Putamen (tissue), 1 donor: ENCODE data around the gene MCCC1.
"Not testable (repeated sequence)": the region's sequence is repeated elsewhere in the genome, so short reads cannot be mapped to it uniquely, and the experiment has no call there.

Experiments
- DNase-seq: peaks from one replicate; pipeline ENCODE4 v3.0.0-alpha.2; 2016; ENCODE audit warnings: low spot score

The MCCC1 gene

GRCh38 chr3:183099026-183099837 lies at the start of gene MCCC1:
MCCC1 (minus strand) TSS chr3:183099496; CDS start chr3:183099440, 56 bp downstream.
- peak; percentile 99 for DNase-seq

- no peak for DNase-seq
Observed at GRCh38 chr3:183148056-183148455, 48.8 kb upstream of the MCCC1 start.

- DNase-seq, result no peak
Observed at GRCh38 chr3:183144363-183144762, 45.1 kb upstream of the MCCC1 start.

DNA sequence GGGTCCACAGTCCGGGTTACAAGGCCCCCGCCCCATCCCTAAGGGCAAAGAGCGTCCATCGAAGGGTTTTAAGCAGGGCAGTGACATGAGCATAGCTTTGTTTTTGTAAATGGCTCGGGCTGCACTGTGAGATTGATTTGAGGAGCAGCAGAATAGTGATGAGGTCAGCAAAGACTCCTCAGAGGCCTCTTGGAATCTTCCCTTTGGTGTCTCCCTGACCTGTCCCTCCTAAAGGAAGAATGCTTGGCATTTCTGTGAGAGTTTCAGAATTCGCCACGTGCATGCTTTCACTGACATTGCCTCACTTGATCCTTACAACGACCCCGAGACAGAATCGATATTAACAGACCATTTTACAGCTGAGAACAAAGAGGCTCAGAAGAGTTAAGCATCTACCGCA lies 42.9 kb upstream of the MCCC1 start:
- no peak for DNase-seq

DNA sequence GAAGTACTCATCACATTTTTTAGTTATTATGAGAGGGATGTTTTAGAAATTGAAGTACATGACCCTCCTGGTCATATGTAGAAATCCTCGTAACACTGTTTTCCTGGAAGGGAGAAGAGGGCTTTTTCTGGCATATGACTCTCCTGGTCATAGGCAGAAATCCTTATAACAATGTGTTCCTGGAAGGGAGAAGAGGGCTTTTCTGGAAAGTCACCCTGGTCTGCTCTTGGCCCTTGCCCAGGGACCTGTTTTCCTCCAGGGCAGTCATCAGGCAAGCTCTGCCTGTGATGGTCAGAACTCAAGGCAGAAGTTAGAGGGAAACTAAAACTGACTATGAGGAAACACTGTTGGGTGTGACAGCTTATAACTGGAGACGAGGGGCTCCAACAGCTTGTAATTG lies 35.5 kb upstream of the MCCC1 start:
- DNase-seq, result no peak

DNA sequence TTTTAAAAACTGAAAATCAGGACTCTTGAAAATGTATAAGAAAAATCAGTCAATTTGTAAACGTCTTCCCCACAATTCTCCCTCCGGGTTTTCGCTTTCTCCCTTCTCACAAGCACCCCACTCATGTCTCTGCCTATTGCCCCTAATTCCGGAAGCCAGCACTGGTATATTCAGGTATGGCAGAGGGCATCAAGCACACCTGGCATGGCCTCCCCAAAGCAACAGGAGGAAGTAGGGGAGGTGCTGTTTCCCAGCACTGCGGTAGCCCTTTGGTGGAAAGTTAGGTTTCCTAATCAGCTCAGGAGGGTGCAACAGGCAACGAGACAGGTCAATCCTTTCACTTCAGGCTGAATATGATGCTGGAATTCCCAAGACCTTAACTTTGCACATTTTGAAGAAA lies 33.1 kb upstream of the MCCC1 start:
- DNase-seq, result no peak

DNA sequence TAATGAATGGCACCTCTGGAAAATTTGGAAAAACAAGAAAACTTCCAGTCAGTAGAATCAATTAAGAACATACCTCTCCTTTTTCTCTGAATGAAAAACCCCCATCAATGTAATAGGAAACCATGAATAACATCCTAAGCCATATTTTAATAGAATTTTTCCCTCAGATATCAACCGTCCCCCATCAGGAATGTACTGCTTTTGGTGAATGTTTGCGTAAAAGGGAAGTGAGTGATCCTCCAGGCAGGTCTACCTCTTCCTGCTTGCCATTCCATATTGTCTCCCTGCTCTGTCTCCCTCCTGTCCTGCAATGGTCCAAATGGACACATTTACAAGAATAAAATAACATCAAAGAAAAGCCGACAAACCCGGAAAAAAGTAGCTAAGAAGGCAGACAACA lies 32.4 kb upstream of the MCCC1 start:
- DNase-seq, result no peak

DNA sequence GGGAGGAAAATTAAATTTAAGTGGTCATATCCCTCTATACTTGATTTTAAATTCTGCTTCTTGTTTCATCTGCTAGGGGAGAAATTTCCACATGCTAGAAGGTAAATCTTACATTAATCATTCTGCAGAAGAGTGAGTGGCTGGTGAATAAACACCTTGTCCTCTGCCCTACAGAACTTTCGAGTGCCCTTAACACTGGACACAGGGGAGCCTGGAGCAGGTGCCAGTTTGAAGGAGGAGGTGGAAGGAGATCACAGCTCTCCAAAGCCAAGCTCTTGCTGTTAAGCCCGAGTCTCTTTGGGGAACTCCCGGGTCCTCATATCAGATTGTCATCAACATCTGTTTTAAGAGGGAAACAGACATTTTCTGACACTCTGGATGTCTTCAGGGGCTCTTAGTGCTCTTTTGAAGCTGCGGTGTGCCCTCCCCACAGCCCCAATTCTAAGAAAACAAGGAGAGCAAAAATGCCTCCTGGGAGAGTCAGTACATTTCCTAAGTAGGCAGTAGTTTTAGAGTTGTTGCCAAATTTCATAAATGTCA lies 32.0 kb upstream of the MCCC1 start:
- DNase-seq, result no peak

DNA sequence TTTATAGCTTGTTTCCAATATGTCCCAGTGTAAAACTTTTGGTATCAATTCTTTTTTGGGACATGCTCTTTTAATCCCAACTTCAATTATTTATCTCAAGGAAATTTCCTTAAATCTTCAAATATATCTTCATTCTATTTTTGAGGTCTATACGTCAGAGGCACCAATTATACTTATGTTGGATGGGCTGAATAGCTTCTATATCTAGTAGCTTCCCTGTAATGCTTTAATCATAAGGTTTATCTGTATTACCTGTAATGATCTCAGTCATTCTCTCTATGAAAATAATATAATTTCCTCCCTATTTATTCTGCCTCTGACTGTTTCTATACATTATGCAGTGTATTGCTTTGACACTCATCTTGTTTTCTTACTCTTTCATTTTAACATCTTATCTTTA lies 29.9 kb upstream of the MCCC1 start:
- DNase-seq, result no peak

- no peak for DNase-seq
Observed at GRCh38 chr3:183128709-183129108, 29.4 kb upstream of the MCCC1 start.

- DNase-seq, result no peak
Observed at GRCh38 chr3:183123891-183124290, 24.6 kb upstream of the MCCC1 start.

- no peak for DNase-seq
Observed at GRCh38 chr3:183122257-183122932, 23.1 kb upstream of the MCCC1 start.

- DNase-seq, result no peak
Observed at GRCh38 chr3:183120538-183121215, 21.4 kb upstream of the MCCC1 start.

DNA sequence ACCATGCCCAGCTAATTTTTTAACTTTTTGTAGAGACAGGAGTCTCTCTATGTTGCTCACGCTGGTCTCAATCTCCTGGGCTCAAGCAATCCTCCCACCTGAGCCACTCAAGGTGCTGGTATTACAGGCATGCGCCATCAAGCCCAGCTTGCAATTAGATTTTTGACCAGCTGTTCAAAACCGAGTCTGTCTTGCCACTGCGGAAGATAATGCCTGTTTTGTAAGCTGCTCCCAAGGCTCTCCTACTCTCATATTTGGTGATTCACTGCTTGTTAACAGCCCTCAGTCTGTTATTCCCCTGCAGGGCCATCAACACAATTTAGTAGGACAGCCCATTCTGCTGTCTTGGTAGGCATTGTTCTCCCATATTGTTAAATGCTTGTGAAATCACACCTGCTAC lies 17.8 kb upstream of the MCCC1 start:
- no peak for DNase-seq

- peak; percentile 75 for DNase-seq
Observed at GRCh38 chr3:183116025-183116614, 16.8 kb upstream of the MCCC1 start.

DNA sequence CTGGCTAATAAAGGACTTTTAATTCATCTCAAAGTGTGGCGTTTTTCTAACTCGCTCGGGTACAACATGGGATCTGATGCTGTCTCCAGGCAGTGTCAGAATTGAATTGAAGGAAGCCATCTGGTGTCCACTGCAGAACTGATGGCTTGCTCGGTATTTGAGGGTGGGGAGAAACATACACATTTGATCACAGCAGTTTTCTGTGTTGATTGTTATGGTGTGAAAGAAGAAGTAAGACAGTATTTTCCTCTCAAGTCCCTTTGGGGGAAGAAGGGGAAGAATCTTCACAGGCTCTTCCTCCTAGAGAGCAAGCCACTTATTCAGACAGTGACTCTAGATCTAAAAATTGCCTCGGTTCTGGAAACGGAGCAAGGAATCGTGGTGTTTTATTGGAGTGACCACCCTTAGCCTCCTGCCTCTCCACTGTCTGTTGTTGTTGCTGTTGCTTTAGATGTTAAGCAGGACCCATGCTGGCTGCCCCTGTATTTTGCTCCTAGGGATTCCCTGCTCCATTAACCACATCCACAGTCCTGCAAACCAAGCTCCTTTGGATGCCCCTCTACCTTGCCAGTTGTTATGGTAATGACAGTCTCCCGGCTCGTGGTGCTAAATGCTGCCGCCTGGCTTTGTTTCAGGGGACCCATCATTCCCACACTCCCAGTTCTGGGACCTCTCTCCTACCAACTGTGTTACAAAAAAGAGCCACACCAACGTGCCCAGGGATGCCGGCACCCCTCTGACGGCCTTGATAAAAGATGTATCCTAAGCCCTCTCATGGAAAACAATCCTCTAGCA lies 15.3 kb upstream of the MCCC1 start:
- no peak for DNase-seq

DNA sequence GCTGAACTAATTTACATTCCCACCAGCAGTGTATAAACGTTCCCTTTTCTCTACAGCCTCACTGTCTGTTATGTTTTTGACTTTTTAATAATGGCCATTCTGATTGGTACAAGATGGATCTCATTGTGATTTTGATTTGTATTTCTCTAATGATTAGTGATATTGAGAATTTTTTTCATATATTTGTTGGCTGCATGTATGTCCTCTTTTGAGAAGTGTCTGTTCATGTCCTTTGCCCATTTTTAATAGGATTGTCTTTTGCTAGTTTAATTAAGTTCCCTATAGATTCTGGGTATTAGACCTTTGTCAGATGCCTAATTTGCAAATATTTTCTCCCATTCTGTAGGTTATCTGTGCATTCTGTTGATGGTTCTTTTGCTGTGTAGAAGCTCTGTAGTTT lies 10.6 kb upstream of the MCCC1 start:
- DNase-seq, result not testable (repeated sequence)

DNA sequence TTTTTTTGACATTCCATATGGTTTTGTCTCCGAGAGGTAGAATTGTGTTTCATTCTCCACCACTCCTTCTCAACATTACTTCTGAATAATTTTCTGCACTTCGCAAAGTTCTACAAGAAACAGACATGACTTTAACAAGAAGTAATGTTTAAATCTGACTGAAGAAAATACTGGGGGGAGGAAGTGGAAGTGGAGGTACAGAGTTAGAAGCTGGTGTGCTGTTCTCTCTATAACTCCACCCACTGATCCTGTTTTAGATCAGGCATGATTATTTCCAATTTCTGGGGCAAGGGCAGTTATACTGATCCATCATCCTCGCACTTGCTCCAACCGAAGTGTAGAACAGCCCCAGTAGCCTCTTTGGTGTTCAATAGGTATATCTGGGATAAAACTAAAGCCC lies 9.2 kb upstream of the MCCC1 start:
- DNase-seq, result no peak

GRCh38 chr3:183108001-183108449 lies 8.7 kb upstream of the MCCC1 start:
- no peak for DNase-seq

DNA sequence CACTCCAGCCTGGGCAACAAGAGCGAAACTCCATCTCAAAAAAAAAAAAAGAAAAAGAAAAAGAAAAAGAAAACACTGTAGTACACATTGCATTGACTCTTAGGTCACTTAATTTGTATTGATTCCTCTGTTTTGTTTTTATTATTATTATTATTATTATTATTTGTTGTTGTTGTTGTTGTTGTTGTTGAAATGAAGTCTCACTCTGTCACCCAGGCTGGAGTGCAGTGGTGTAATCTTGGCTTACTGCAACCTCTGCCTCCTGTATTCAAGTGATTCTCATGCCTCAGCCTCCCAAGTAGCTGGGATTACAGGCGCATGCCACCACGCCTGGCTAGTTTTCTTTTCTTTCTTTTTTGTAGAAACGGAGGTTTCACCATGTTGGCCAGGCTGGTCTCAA lies 8.1 kb upstream of the MCCC1 start:
- DNase-seq, result not testable (repeated sequence)

DNA sequence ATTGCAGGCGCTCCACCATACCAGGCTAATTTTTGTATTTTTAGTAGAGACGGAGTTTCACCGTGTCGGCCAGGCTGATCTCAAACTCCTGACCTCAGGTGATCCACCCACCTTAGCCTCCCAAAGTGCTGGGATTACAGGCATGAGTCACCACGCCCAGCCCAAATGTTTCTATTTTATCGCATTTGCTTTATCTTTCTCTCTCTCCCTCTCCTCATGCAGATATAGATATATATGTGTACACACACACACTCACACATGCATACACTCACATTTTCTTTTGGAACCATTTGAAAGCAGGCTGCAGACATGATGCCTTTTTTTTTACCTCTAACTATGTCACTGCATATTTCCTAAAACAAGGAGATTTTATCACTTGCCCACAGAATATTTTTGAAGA lies 7.3 kb upstream of the MCCC1 start:
- no peak for DNase-seq
